SK-N-DZ (cell line): ENCODE data around the gene CALR3. TPM values are rescaled to one million over a fixed set of nuclear protein-coding genes. Genes with fewer than 3 reads are reported as not detected.
A peak's percentile ranks its signal among the peaks of the same experiment; 100 is the strongest.
"Not testable (repeated sequence)": the region's sequence is repeated elsewhere in the genome, so short reads cannot be mapped to it uniquely, and the experiment has no call there.

ENCODE experiments used
- DNase-seq: peaks from one replicate; pipeline ENCODE4 v3.0.0-alpha.2; 2015; ENCODE audit warnings: low spot score
- polyA plus RNA-seq, 2 experiments: library from polyadenylated mRNA; depleted of rRNA; stranded (reverse); fragments of >200 nt; gene quantifications; 2 replicates each; pipeline ENCODE4 v1.2.3, GENCODE V29; 2014

Gene CALR3
- polyA plus RNA-seq (2014; cell fraction: cytosol; rRNA removed), result not detected in 2 replicates
- polyA plus RNA-seq (2014; cell fraction: nucleus; rRNA removed), result not detected in 2 replicates

- peak; percentile 98 for DNase-seq
Observed at GRCh38 chr19:16495982-16496612, at the start of gene CALR3, which contains the start of gene C19orf44. CALR3 (minus strand) TSS chr19:16496167; CDS start chr19:16496129, 38 bp downstream. C19orf44 (plus strand) TSS chr19:16496394; CDS start chr19:16500793, 4,399 bp downstream.

GRCh38 chr19:16544473-16545231 is 48.7 kb upstream of the CALR3 start:
- DNase-seq, result no peak

- not testable (repeated sequence) for DNase-seq
Observed at GRCh38 chr19:16543734-16544133, 47.8 kb upstream of the CALR3 start.

GRCh38 chr19:16542910-16543472 is 47.0 kb upstream of the CALR3 start:
- DNase-seq, result no peak

GRCh38 chr19:16542045-16542909 is 46.3 kb upstream of the CALR3 start, which contains the start of gene CHERP:
CHERP (minus strand) TSS chr19:16542437; CDS start chr19:16542378, 59 bp downstream.
- peak; percentile 92 for DNase-seq

- DNase-seq, result peak; percentile 11
Observed at GRCh38 chr19:16541526-16542044, 45.6 kb upstream of the CALR3 start.

GRCh38 chr19:16540948-16541347 is 45.0 kb upstream of the CALR3 start:
- DNase-seq, result no peak

- DNase-seq, result no peak
Observed at GRCh38 chr19:16537111-16537510, 41.1 kb upstream of the CALR3 start.

GRCh38 chr19:16536130-16536529 is 40.2 kb upstream of the CALR3 start:
- no peak for DNase-seq

- DNase-seq, result no peak
Observed at GRCh38 chr19:16535381-16535780, 39.4 kb upstream of the CALR3 start.

GRCh38 chr19:16532440-16533234 is 36.7 kb upstream of the CALR3 start:
- no peak for DNase-seq

GRCh38 chr19:16531380-16531669 is 35.4 kb upstream of the CALR3 start:
- DNase-seq, result no peak

GRCh38 chr19:16530540-16531379 is 34.8 kb upstream of the CALR3 start:
- DNase-seq, result no peak

GRCh38 chr19:16529466-16530144 is 33.6 kb upstream of the CALR3 start:
- DNase-seq, result no peak

- DNase-seq, result no peak
Observed at GRCh38 chr19:16527971-16528521, 32.1 kb upstream of the CALR3 start.

GRCh38 chr19:16527334-16527935 is 31.5 kb upstream of the CALR3 start:
- DNase-seq, result no peak

- no peak for DNase-seq
Observed at GRCh38 chr19:16525751-16526481, 29.9 kb upstream of the CALR3 start.
